Fibroblast of villous mesenchyme (primary cell): ENCODE data around the gene FCRL3. TPM values are rescaled to one million over a fixed set of nuclear protein-coding genes. Genes with fewer than 3 reads are reported as not detected.

Experiments used
- DNase-seq: peaks from one replicate; pipeline ENCODE4 v3.0.0-alpha.2; 2010; ENCODE audit warnings: low read depth
- H3K4me3 ChIP-seq: 2 replicates; pipeline ENCODE4 v1.5.1; 2011; ENCODE audit warnings: low read depth, mild to moderate bottlenecking, low read length
- total RNA-seq: library from RNA; depleted of rRNA; stranded (reverse); fragments of >200 nt; gene quantifications from 2 replicates; pipeline ENCODE4 v1.2.3, GENCODE V29; 2012
- TF ChIP-seq, protein P1 (sequence below): IDR thresholded peaks from 2 replicates; pipeline ENCODE4 v1.5.1; 2012; ENCODE audit warnings: low read depth, mild to moderate bottlenecking, low read length; ENCODE audit not compliant: insufficient read depth

FCRL3 gene
- total RNA-seq, 1 donor = not detected

DNA sequence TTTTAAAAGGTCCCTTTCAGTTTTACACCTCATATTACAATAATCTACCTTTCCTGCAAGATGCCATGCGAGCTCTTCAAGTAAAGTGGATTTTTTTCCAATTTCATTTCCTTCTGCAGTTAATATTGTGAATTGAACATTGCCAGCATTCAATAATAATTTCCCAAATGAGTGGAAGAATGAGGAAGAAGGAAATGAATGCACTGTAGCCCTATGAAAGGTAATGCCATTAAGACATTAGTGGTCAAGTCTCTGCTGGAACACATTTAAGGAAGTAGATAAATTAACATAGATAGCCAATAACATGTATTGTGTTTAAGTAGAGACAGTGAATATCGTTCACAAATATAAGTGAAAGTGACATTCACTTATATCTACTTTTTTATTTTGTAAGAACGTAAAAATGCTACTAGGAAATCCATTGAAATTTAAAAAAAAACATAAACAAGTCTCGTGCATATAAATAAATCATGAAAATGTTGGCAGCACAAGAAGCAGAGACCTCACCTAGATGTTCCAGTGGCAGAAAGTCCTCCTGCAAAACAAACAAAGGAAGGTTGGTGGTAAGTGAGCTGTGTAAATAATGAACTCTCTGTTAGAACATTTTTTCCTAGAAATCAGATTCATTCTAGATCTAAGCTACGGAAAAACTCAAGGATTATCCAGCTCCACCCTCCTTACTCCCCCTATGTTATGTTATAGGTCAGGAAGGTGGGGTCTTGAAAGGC lies 17.7 kb downstream of the FCRL3 start:
- DNase-seq = no peak
- TF ChIP-seq, protein P1, sequence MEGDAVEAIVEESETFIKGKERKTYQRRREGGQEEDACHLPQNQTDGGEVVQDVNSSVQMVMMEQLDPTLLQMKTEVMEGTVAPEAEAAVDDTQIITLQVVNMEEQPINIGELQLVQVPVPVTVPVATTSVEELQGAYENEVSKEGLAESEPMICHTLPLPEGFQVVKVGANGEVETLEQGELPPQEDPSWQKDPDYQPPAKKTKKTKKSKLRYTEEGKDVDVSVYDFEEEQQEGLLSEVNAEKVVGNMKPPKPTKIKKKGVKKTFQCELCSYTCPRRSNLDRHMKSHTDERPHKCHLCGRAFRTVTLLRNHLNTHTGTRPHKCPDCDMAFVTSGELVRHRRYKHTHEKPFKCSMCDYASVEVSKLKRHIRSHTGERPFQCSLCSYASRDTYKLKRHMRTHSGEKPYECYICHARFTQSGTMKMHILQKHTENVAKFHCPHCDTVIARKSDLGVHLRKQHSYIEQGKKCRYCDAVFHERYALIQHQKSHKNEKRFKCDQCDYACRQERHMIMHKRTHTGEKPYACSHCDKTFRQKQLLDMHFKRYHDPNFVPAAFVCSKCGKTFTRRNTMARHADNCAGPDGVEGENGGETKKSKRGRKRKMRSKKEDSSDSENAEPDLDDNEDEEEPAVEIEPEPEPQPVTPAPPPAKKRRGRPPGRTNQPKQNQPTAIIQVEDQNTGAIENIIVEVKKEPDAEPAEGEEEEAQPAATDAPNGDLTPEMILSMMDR = no peak
- no peak overlapping the region for H3K4me3 ChIP-seq

DNA sequence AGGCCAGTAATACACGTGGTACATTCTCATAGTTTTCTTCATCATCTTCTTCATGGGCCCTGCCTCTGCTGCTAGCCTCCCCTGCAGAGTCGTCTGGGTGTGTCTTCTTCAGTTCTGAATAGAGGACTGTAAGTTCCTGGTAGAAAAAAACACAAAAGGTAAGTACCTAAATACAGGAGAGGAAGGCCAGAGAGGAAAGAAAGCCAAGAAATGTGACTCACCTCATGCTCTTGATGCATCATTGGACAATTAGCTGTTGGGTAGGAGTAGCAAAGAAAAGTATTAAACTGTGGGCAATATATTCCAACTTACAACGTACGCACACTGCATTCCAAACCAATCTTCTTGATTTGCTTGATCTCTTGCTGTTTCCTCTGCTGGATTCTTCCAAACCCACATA lies 21.8 kb downstream of the FCRL3 start:
- TF ChIP-seq, protein P1 = no peak
- no peak for DNase-seq
- H3K4me3 ChIP-seq = no peak overlapping the region

DNA sequence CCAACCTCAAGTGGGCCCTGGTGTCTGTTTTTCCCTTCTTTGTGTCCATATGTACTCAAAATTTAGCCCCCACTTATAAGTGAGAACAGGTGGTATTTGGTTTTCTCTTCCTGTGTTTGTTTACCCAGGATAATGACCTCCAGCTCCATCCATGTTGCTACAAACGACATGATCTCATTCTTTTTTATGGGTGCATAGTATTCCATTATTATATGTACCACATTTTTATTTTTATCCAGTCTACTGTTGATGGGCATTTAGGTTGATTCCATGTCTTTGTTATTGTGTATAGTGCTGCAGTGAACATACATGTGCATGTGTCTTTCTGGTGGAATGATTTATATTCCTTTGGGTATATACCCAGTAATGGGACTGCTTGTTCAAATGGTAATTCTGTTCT lies 27.6 kb downstream of the FCRL3 start:
- H3K4me3 ChIP-seq = no peak overlapping the region
- TF ChIP-seq, protein P1 = no peak
- DNase-seq = no peak

DNA sequence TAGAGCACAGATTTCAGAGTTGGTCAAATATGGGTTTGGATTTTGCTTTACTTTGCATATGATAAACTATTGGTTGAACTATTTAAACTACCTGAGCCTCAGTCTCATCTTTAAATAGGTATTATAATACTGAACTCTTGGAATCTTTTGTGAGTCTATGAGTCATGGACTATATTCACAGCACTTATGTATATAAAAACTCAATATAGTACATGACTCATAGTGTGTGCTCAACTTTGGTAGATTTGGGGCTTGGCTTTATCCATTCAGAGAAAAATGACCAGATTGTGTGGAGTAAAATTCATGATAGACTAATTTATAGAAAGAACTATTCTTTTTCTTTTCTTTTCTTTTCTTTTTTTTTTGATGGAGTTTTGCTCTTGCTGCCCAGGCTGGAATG lies 28.7 kb downstream of the FCRL3 start:
- no peak overlapping the region for H3K4me3 ChIP-seq
- no peak for DNase-seq
- TF ChIP-seq, protein P1 = no peak

DNA sequence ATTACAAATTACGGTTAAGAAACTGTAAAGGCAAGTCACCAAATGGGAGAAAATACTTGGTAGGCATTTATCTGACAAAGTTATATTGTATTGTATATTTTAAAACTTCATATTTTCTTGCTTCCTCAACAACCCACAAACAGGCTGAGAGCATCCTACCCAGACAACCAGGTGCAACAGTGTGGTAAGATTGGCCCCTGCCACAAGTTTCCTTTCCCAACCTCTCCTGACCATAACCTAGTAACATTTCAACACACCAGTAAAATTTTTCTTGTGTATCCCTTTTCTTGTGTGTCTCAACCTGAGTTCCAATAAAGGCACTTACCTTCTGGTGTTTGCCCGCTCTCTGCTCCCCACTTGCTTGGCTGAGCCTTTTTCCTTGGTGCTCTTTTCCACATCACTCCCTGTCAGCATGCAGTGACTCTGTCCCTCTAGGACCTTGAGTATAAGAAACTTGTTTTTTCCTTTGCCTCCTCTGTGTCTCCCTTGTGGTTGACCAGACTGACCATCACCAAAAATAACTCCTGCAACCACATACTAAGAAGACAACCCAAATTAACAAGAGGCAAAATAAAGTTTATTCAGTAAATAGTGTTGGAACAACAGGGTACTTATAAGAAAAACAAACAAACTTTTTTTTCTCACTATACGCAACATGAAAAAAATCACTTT lies 40.9 kb downstream of the FCRL3 start:
- TF ChIP-seq, protein P1 = no peak
- H3K4me3 ChIP-seq = no peak overlapping the region
- no peak for DNase-seq

DNA sequence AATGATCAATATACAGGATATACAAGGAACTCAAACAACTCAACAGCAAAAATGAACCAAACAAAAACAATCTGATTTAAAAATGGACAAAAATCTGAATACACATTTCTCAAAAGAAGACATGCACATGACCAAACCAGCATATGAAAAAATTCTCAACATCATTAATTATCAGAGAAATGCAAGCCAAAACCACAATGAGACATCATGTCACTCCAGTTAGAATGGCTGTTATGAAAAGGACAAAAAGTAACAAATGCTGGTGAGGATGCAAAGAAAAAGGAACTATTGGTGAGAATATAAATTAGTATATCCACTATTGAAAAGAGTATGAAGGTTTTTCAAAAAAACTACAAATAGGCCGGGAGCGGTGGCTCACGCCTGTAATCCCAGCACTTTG lies 42.0 kb downstream of the FCRL3 start:
- DNase-seq = no peak
- TF ChIP-seq, protein P1 = no peak
- H3K4me3 ChIP-seq = no peak overlapping the region
